Superior temporal gyrus (tissue), 1 donor: ENCODE results near the gene EIF3I.
"Not testable (repeated sequence)": the region's sequence is repeated elsewhere in the genome, so short reads cannot be mapped to it uniquely, and the experiment has no call there.

ENCODE experiments used
- DNase-seq: peaks from one replicate; pipeline ENCODE4 v3.0.0-alpha.2; 2016; ENCODE audit errors: extremely low spot score

The EIF3I gene

DNA sequence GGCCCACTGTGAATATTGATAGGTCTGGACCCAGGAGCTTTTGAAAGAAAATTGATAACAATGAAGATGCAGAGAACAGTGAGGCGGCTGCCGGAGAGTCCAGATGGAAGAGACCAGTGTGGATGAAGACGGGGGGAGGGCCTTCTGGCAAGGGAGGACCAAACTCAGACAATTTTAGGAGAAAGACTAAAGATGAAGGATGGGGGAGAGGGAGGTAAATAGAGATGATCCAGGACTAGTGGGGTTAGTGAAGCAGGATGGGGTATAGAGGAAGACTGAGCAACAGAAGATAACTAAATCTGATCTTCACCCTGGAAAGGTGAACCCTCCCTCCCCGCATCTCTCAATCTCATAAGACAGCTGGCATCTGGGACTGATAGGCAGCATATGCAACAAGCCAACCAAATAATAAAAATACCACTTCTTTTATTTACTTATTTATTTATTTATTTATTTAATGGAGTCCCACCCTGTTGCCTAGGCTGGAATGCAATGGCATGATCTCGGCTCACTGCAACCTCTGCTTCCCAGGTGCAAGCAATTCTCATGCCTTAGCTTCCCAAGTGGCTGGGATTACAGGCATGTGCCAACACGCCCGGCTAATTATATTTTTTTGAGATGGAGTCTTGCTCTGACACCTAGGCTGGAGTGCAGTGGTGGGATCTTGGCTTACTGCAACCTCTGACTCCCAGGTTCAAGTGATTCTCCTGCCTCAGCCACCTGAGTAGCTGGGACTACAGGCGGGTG, 10.5 kb downstream of the EIF3I start:
- no peak for DNase-seq

DNA sequence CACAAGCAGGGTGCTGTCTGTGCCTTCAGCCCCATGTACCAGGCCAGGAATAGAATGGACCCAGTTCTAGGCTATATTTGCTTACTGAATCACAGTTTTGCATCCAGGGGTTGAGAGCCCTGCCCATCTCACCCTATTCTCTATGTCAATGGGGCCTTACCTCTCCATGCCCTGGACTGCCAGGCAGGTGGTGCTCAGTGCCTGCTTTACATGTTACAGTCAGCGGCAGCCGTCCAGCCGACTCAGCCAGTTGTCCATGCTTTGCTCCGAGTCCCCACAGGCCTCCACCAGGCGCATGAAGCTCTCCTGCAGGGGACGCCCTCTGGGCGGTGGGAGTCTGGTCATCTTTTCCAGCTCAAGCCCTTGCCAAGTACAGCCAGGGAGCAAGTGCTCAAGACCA, 12.6 kb downstream of the EIF3I start:
- no peak for DNase-seq

DNA sequence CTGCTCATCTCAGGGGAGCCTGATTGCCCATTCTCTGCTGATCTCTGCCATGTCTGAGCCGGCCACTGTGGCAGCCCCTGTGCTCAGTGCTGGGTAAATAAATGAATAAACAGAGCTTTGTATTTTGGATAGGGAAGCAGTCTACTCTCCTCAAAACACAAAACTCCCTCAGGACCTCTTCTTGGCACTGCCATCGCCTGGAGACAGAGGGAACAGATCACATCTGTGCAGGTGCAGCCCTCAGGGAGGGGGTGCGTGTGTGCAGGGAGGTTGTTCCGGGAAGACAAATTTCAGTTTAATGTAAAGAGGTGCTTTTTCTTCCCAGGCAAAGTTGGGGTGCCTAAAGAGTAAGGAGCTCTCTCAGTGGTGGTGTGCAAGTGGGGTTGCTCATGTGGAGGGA, 17.1 kb downstream of the EIF3I start:
- DNase-seq: no peak

DNA sequence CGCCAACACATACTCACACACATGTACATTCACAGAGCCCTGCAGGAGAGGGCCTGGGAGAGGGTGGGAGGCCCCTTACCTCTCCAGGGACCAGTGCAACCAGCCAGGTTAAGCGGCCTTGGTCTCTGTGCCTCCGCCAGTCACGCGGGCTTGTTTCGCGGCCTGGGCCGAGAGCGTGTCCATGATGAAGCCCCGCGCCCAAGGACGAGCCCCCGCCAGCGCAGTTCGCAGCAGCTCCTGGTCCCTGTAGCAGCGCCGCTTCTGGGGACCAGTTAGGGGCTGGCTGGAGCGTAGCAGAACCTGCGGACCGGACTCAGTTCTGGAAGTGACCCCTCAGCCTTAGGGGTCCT, 17.6 kb downstream of the EIF3I start:
- DNase-seq: no peak

DNA sequence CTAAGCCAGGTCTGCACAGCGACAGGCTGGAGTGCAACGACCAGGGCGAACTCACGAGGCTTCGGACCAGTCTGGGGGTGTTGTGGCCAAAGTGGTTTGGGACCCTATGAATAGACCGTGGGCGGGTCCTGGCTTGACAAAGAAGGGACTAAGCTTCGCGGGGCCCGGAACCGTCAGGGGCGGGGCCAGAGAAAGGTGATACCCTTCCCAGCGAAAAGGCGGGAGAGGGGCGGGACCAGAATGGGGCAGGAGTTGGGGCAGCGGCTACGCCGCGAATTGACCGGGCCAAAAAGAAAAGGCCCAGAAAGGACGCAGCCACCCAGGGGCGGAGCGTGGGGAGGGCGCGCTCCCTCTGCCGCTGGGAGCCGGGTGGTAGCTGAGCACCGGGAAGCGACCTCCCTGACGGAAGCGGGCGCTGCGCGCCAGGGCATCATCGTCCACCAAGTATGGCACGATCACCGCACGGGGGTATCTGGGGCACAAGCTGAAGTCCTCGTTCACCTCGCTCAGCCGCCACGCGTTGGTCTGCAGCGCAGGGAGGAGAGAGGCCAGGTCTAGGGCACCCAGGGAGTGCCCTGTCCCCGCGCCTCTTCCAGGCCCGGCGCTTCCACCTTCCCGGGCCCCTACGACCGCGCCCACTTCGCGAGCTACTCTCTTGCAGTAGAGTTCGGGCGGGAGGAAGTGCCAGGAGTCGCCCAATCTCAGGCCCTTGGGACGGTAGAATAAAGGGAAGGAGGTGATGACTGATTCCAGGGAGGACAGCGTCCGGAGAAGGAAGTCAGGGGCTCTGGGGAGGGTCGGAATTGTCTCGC, 18.1 kb downstream of the EIF3I start:
- peak; percentile 65 for DNase-seq

DNA sequence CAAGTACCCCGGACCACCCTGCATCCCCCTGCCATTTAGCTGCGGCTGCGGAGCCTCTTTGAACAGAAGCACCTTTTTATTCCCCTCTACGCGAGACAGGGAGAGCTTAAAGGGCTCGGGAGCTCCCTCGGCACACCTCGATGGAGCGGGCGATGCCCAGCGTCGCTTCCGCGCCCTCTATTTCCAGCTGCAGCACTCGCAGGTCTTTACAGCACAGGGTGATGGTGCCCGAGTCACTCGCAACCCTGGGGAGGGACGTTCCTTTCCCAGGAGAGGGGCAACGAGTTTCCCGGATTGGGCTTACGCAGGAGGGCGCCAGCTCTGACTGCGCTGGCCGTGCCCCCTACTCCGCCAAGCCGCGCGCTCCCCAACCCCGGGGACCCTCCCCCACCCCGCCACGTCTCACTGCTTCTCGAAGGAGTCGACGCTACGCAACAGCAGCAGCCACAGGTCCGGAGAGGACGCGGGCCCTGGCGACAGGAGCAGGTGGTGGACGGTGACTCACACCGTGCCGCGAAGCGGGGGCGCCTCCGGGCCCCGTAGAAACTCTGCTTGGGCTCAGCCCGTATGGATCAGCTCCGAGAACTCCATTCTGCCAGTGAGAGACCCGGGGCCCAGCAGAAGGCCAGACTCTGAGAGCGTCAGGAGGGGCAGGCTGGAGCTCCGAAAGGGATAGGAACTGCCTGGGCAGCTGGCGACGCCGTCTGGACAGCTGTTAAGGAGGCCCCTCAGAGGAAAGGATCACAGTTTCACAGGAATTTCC, 19.0 kb downstream of the EIF3I start:
- peak; percentile 37 for DNase-seq

DNA sequence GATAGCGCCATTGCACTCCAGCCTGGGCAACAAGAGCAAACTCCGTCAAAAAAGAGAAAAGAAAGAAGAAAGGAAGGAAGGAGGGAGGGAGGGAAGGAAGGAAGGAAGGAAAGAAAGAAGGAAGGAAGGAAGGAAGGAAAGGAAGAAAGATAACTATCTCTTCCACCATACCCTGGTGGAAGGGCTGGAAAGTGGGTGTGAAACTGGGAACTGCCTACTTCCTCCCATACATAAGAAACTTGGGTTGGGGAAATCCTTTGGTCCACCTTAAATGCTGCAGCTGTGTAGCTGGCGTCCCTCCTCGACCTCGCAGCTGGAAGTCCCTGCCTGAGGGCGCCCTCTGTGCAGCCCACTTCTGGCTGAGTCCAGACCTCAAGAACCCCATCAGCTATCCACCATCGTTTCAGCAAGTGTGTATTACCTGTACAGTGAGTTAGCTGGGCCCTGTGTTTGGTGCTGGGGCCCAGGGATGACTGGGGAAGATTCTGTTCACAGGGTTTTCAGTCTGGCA, 20.2 kb downstream of the EIF3I start:
- peak; percentile 70 for DNase-seq

DNA sequence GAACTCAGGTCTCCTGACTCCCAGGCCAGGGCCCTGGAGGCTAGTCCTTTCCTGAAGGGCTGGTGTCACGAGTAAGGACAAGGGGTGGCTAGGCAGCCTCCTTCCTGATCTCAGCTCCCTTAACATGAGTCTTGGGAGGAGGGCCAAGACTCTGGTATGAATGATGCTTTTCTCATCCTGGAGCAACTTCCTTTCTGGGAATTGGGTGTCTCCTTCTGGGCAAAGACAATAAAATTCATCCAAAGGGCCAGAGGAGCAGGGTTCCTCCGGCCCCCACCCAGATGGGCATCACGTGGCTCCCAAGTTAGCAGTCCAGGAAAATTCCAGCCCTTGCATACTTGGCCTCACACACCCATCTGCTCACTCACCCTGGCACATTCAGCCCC, 24.7 kb downstream of the EIF3I start, which contains the start of gene FAM167B:
FAM167B (plus strand) TSS at position 335 of the 386 bp plus-strand sequence. CDS start 200 bp downstream, outside the sequence.
- DNase-seq: no peak

DNA sequence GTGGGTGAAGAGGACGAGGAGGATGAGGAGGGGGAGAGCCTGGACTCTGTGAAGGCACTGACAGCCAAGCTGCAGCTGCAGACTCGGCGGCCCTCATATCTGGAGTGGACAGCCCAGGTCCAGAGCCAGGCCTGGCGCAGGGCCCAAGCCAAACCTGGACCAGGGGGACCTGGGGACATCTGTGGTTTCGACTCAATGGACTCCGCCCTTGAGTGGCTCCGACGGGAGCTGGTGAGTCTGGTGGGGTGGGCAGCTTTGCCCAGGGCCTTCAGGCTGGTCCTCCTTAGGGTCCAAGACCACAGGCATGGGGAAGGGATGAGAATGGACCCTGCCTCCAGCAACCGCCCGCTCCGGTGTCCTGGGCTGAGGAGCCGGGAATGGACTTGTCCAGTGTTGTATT, 25.2 kb downstream of the EIF3I start:
- no peak for DNase-seq

DNA sequence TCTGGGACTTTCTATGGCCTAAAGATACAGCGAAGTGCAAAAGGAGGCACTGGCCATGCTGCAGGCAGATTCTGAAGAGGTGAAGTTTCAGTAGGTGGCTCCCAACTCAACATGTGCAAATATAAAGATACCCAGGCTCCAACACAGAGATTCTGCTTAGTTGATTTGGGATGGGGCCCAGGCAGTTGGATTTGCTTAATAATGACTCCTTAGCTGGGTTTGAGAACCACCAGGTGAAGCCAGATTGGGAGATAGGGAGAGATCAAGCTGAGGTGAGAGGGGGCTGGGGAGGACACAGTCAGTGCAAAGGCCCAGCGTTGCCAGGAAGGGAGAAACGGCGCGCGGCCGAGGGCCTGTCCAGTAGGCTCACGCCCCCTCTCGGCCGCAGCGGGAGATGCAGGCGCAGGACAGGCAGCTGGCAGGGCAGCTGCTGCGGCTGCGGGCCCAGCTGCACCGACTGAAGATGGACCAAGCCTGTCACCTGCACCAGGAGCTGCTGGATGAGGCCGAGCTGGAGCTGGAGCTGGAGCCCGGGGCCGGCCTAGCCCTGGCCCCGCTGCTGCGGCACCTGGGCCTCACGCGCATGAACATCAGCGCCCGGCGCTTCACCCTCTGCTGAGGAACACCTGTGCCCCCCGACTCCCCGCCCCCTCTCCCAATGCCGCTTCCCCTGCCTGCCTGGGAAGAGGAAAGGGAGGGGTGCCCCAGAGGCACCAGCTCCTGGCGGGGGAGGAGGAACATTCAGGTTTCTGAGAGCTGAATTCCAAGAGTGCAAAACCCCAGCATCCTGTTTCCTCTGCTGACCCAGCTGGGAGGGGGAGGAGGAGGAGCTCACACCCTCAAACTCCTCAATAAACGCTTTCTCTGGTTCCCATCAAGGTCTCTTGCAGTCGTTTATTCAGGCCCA, 26.0 kb downstream of the EIF3I start:
- DNase-seq: no peak

DNA sequence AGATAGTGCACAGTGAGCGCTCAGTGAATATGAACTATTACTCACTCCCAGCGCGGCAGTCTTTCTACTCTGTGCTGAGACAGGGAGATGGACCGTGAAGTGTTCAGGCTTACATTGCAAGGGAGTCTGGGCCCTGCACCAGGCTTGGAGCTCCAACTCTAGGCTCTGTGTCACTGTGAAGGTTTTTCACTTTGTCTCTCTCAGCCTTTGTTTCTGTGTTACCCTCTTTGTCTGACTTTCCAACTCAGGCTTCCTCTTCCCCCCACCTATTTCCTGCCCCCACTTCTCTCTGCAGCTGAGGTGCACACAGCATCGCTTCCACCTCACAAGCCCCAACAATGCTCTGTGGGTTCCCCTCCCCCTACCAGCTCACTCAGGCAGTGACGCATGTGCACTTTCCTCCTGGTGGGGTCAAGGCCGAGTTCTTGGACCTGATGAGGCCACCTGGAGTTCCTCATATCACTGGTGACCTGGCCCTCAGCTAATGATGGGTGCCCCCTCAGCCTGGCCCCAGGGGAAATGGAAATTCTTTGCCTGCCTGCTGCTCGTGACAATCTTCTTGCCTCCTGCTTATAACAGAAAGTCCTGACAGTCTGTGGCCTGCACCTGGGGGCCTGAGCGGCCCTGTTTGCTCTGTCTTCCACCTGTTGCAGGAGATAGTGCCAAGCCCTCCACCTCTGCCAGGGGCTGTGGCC, 27.8 kb downstream of the EIF3I start:
- no peak for DNase-seq

DNA sequence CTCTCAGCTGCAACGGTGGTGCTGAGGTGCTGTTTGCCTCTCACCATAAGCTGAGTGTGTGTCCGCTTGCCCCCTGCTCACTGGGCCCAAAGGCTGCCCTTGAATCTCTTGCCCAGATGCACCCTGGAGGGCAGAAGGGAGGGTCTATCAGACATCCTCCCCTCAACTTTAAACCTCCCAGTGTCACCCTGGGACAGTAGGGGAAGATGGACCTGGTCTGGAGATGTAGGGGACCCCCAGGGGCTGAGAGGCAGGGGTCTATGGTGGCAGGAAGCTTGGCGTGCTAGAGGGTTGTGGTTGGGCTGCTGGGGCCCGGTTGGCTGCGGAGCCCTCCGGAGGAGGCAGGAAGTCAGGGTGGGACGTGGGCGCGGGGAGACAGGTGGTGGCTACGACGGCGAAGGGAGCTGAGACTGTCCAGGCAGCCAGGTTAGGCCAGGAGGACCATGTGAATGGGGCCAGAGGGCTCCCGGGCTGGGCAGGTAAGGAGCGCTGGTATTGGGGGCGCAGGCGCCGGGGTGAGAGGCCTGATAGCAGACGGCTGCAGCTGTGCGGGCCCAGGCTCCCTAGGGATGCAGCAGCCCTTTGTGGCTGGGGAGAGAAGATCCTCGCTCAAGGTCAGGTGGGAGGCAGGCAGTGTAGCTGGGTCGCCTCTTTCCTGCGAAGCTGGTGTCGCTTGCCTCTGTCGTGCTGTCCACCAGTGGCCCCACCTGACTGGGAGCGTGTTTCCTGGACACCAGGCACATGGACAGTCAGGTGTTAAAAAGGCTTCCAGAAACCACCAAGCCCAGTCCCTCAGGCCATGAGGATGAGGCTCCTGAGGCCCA, 28.9 kb downstream of the EIF3I start, which contains the start of gene LCK:
LCK (plus strand) TSS at position 373 of the 824 bp plus-strand sequence. CDS start 23,065 bp downstream, outside the sequence.
- no peak for DNase-seq

DNA sequence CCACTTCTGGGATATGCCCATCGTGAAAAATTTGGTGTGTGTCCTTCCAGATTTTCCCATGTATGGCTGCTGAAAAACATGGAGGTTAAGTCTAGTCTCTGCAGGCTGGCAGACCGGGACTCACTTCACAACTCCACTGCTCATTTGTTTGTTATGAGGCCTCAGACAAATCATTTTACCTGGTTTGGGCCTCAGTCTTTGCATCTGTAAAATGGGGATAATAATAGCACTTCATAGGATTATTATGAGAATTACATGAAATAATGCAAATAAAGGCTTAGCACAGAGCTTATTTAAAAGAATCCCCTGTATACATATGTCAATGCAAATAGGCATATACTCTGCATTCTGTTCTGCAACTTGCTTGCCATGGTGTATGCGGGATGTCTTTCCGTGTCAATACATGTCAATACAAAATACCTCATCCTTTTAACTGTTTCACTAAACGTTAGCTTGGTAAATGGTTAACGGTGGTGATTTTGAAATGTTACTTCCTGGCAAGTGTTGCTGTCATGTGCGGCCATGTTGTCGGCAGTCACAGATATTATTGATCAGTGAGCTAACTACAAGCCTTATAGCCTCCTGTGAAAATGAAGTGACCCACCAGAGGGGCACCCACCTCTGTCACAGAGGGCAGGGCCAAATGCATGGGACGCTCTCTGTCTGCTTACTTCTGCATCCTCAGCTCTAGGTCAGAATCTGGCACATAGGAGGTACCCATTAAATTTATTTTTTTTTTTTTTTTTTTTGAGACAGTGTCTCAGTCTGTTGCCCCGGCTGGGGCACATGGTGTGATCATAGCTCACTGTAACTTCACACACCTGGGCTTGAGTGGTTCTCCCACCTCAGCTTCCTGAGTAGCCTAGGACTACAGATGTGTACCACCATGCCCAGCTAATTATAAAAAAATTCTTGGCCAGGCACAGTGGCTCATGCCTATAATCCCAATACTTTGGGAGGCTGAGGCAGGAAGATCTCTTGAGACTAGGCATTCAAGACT, 33.2 kb downstream of the EIF3I start:
- no peak for DNase-seq

DNA sequence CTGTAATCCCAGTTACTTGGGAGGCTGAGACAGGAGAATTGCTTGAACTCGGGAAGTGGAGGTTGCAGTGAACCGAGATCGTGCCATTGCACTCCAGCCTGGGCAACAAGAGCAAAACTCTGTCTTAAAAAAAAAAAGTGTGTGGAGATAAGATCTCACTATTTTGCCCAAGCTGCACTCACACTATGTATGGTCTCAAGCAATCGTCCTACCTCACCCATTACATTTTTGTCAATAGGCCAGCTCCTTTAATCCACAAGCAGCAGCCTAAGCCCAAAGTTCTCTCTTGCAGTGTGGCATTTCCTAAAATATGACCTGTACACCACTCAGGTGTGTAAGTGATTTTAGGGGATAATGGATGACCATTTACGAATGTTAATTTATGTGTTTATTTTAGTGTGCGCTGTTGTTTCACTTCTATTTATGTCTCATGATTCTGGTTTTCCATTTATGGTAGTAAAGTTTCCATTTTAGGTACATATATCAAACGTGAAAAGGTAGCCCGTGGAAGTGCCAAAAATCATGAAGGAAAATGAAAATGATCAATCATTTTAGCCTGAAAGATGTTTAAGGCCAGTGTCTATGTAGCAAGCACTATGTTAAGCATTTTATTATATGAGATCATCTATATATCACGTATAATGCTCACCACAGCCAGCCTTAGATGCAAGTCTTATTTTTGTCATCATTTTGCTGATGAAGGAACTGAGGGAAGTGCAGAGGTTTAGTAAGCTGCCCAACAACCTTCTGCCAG, 34.4 kb downstream of the EIF3I start:
- DNase-seq: no peak

DNA sequence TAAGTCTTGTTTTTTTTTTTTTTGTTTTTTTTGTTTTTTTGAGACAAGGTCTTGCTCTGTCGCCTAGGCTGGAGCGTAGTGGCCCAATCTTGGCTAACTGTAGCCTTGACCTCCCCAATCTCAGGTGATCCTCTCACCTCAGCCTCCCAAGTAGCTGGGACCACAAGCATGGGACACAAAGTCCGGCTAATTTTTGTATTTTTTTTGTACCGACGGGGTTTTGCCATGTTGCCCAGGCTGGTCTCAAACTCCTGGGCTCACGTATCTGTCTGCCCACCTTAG, 35.0 kb downstream of the EIF3I start:
- no peak for DNase-seq

DNA sequence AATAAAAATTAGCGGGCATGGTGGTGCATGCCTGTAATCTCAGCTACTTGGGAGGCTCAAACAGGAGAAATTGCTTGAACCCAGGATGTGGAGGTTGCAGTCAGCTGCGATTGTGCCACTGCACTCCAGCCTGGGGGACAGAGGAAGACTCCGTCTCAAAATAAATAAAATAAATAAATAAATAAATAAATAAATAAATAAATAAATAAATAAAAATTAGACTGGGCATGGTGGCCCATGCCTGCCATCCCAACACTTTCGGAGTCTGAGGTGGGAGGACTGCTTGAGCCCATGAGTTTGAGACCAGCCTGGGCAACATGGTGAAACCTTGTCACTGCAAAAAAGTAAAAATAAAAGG, 41.0 kb downstream of the EIF3I start:
- not testable (repeated sequence) for DNase-seq

DNA sequence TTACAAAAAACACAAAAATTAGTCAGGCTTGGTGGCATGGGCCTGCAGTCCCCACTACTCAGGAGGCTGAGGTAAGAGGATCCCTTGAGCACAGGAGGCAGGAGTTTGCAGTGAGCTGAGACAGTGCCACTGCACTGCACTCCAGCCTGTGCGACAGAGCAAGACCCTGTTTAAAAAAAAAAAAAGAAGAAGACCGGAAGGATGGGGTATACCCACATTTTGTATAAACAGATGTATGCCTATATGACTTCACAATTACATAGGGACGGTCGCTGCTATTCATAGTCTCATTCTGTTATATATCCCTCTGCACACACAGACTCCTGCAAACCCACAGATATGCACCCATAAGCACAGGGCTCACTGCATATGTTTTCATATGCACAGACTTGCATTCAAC, 41.5 kb downstream of the EIF3I start:
- DNase-seq: no peak

DNA sequence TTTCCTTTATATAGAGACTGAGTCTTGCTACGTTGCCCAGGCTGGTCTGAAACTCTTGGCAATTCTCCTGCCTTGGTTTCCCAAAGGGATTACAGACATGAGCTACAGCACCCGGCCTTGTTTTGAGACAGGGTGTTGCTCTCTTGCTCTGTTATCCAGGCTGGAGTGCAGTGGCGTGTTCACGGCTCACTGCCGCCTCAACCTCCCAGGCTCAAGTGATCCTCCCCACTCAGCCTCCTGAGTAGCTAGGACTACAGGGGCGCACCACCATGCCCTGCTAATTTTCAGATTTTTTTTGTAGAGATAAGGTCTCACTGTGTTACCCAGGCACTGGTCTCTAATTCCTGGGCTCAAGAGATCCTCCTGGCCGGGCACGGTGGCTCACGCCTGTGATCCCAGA, 43.6 kb downstream of the EIF3I start:
- no peak for DNase-seq
